ENCODE measurements around the gene GRAMD4.
A peak's percentile ranks its signal among the peaks of the same experiment; 100 is the strongest.

GRAMD4 gene

DNA sequence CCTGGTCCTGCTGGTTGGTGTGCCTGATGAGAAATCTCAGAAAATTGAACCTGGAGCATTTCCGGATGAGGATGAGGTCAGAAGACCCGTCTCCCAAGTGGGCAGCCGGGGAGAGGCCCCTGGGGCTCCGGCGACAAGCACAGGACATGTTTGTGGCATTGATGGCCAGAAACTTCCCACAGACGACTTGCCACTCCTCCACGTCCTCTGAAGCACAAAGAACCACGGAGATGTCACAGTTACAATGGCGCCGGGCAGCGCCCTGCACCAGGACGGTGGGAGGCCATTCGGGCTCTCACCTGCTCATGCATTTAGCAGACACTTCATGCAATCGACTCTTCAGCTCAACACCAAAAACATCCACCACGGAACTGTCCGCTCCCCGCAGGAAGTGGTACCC lies 71.4 kb downstream of the GRAMD4 start:
- DNase-seq (ENCODE audit: low spot score) = no peak

- peak; percentile 37 for DNase-seq (ENCODE audit: low spot score)
These were observed 73.6 kb downstream of the GRAMD4 start for GRCh38 chr22:46693634-46694415.

DNA sequence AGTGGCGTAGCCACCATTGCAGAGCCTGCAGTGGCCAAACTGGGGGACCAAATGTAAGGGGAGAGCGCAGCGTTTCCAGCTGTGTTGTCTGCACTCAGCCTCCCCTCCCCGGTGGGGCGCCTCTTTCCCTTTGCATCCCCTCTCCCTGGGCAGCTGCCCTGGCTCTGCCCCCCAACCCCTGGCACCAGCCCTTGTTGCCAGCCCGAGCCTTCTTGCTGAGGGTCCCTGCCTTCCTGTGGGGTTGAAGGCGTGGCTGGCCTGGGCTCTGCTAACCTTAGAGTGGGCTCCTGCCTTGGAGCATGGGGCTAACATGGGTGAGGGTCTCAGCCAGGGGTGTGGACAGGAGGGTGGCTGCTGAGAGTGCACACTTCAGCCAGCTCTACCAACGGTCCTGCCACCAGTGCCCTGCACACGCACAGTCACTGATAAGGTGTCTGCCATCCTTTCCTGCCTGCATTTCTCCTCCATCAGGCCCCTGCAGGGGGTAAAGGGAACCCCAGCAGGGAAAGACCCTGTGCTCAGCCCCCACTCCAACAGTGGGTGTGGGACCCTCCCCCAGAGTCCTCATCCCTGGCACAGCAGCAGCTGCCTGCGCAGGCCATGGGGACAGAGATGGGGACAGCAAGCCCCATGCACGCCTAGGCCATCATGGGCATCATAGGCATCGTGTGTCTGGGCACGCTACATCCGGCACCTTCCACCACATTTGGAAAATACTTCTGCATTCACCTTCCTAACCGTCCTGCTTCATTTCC lies 74.4 kb downstream of the GRAMD4 start:
- no peak for DNase-seq (ENCODE audit: low spot score)

DNA sequence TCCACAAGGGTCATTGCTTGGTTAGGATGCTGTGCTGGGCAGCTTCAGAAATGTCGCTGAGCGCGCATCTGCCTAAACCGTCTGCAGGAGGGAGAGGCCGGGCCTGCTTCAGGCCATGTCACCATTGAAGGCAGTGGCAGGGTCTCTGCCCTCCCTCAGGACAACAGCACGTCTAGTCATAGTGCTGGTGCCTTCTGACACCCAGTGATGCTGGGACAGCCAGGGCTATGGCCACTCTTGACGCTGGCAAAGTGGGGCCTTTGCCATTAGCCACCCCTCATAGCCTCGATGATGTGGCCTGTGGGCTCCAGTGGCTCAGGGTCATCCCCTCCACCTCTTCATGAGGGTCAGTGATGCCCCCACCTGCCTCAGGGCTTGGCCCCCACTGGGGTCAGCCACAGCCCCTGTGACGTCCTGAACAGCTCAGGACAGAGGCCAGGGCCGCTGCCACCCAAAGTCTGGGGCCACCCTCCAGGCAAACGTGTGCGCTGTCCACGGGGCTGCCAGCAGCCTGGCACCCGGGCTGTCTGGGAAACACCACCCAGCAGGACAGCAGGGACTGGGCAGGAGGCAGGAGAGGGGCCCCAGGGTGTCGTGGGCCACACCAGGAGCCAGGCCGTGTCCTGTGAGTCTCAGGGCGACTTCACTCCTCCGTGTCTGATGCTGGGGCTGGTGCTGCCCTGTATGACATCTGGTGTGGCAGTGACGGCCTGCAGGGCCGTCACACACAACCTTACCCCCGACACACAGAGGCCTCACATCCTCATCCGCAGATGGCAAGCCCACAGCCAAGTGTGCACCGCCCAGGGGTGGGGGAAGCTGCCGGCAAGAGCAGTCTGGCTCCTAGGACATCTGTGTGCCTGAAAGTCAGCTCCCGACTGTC lies 75.4 kb downstream of the GRAMD4 start:
- DNase-seq (ENCODE audit: low spot score) = no peak

DNA sequence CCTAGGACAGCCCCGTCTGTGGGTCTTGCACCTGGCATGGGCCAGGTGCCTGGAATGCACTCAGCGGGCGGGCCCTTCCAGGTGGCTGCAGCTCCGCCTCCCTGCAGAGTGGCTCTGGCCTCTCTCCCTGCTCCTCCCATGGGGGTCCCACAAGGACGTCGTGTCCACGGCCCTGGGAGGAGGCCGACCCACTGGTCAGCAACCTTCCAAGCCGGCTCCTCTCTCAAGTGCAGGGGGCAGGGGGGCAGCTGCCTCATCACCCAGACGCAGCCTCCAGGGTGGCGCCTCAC lies 76.0 kb downstream of the GRAMD4 start:
- no peak for DNase-seq (ENCODE audit: low spot score)

DNA sequence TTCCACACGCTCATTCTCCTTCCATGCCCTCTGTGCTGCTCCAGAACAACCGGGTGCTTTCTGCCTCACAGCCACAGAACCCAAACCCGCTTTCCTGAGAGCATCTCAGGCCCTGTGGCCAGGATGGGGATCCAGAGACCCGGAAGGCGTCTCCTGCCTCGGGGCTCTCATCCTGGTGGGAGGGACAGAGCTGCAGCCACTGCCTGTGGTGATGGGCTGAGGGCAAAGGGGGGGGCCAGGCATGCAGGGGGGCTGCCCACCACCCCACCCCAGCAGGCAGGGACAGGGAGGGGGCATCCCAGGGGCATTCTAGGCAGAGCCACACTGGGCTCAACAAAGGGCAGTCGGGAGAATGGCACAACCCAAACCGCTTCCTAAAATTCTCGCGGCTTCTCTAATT lies 76.4 kb downstream of the GRAMD4 start:
- DNase-seq (ENCODE audit: low spot score) = no peak

- DNase-seq (ENCODE audit: low spot score) = no peak
These were observed 77.8 kb downstream of the GRAMD4 start for GRCh38 chr22:46697811-46698515.

DNA sequence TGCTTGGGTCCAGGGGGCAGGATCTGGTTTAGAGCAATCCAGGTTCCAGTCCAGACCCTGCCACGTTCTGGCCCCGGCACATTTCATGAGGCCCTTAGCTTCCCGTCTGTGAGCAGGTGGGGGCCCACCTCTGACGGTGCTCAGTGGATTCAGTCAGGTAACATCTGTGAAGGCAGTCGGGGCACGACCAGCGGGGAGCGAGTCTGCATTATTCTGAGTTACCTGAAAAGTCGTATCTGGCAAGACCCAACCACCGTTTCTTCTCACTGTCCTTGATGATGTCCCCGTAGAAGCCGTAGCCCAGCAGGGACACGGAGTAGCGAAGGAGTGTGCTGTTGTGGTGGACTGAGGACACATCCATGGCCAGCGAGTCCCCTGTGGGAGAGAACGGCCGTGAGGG lies 78.9 kb downstream of the GRAMD4 start:
- no peak for DNase-seq (ENCODE audit: low spot score)

- no peak for DNase-seq (ENCODE audit: low spot score)
These were observed 81.1 kb downstream of the GRAMD4 start for GRCh38 chr22:46701262-46701661.

DNA sequence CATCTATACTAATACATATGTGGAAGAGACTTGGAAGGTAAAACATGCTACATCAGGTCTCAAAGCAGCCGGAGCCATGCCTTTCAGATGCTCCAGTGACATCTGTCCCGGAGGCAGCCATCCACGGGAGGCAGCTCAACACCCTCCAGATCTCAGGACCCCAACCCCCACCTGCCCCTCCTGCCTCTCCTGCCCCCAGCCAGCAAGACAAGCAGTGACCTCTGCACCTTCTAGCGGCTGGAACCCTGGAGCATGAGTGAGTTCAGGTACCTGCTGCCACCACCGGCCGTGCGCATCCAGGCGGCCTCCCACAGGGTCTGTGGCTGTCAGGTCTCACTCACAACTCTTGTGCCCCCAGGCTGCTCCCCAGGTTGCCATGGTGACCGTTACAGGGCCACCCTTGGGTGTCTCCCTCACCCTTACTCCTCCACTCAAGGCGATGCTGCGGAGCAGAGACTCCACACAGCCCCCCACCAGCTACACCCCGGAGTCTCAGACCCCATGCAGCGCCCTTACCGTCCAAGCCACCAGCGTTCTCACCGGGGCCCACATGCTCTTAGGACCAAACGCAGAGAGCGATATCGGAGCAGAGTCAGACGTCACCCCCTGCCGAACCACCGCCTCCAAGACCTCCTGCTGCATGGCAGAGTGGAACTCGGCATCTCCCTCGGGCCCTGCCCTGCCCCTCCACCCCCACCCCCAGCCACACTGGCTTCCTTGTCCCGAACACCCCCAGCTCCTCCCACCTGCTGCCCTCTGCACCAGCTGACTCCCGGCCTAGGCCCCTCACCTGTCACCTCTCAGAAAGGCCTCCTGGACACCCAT lies 83.2 kb downstream of the GRAMD4 start:
- no peak for DNase-seq (ENCODE audit: low spot score)

GRCh38 chr22:46703996-46704370 lies 83.8 kb downstream of the GRAMD4 start:
- no peak for DNase-seq (ENCODE audit: low spot score)

DNA sequence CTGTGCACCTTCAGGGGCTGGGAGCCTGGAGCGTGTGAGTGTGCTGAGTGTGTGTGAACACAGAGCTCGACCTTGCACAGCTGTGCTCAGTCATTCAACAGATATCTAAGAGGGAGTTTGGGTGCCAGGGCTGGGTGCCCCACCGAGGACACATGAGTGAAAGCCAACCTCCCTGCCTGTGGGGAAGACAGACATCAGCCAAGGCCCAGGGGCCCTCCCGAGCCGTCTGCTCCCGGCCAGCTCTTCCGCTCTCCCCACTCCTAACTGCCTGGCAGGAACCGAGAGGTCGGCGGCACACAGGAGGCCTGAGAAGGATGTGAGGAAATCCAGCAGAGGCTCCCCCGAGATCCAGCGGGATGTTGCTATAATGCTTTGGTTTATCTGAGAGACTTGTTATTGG lies 85.9 kb downstream of the GRAMD4 start:
- no peak for DNase-seq (ENCODE audit: low spot score)

DNA sequence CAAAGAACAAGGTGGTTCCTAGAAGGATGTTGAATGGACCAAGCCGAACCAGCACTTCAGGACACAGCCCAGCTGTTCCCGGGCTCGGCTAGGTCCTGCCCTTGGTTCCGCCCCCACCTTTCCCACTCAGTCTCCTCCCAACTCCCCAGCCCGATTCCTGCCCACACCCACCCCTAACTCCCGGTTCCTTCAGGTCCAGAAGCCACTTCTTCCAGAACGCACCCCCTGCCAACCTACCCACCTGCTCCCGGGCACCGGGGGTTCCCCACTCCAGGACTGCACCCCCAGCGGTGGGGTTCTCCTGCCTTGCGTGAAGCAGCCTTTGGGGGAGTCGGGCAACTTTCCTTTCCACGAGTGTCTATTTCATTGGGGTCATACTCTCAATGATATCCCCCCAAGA lies 87.1 kb downstream of the GRAMD4 start:
- no peak for DNase-seq (ENCODE audit: low spot score)

GRCh38 chr22:46707827-46708570 lies 87.8 kb downstream of the GRAMD4 start:
- no peak for DNase-seq (ENCODE audit: low spot score)

- no peak for DNase-seq (ENCODE audit: low spot score)
These were observed 88.7 kb downstream of the GRAMD4 start for GRCh38 chr22:46708766-46709330.

- DNase-seq (ENCODE audit: low spot score) = no peak
These were observed 90.6 kb downstream of the GRAMD4 start for GRCh38 chr22:46710806-46711205.

DNA sequence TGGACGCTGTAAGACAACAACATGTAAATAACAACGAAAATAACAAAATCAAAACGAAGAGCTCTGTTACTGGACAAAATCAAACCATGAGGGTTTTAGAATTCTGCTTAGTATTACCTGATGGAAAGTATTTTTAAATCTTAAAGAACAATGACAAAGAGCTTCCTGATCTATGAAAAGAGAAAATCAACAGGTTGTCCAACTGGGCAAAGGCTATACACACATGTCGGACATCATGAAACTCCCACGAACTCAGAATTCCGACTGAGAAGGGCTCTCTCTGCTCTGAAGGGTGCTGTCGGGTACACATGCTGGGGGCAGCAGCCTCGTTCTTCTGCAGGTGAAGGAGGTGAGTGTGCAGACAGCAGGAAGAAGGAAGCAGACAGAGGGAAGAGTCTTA lies 92.1 kb downstream of the GRAMD4 start:
- no peak for DNase-seq (ENCODE audit: low spot score)

- no peak for DNase-seq (ENCODE audit: low spot score)
These were observed 94.4 kb downstream of the GRAMD4 start for GRCh38 chr22:46714550-46714949.

DNA sequence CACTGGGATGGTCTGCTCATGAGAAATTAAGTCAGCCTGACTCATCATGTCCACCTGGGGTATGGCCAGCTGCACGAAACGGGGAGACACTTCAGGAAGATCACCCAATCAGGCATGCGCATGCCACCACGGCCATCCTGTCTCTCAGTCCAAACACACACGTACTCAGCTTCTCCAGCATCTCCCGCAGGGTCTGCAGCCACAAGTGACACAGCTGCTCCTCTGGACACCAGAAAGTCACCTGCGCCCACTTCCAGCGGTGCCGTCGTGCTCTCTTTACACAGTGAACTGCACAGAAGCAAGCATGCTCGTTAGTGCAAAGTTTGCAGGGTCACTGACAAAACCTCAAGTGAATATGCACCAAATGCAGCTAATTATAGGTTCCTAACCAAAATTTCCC lies 99.7 kb downstream of the GRAMD4 start:
- DNase-seq (ENCODE audit: low spot score) = no peak

- no peak for DNase-seq (ENCODE audit: low spot score)
These were observed 101.4 kb downstream of the GRAMD4 start for GRCh38 chr22:46721501-46722085.
